GM23338 (cell line): ENCODE results near the gene ERCC3. TPM values are rescaled to one million over a fixed set of nuclear protein-coding genes. Genes with fewer than 3 reads are reported as not detected.

ENCODE experiments used
- ATAC-seq: fragments of 200-7000 bp; cut with Tn5 transposase; 3 replicates; pipeline ENCODE4 v1.9.1; 2020
- DNase-seq: peaks from one replicate; pipeline ENCODE4 v3.0.0-alpha.2; 2015; ENCODE audit warnings: low spot score
- H2AFZ ChIP-seq: fragments of 200-600 bp; sonication (generic); 2 replicates; pipeline ENCODE4 v1.8.0; 2016; ENCODE audit warnings: antibody characterized with exemption, mild to moderate bottlenecking, moderate library complexity
- H3F3A ChIP-seq: fragments of 200-600 bp; sonication (generic); replicated peaks from 2 replicates; pipeline ENCODE4 v1.8.0; 2017; ENCODE audit warnings: antibody characterized with exemption, mixed run types, low read depth
- H3K27ac ChIP-seq: fragments of 200-600 bp; sonication (generic); 2 replicates; pipeline ENCODE4 v1.6.1; 2016; ENCODE audit warnings: low read depth
- H3K27me3 ChIP-seq: fragments of 200-600 bp; sonication (generic); 2 replicates; pipeline ENCODE4 v1.8.0; 2016; ENCODE audit warnings: mild to moderate bottlenecking, mixed run types, moderate library complexity; ENCODE audit not compliant: insufficient read depth
- H3K36me3 ChIP-seq: fragments of 200-600 bp; sonication (generic); 2 replicates; pipeline ENCODE4 v1.8.0; 2016; ENCODE audit warnings: mild to moderate bottlenecking; ENCODE audit not compliant: insufficient read depth
- H3K4me1 ChIP-seq: fragments of 200-600 bp; sonication (generic); 2 replicates; pipeline ENCODE4 v1.8.0; 2016; ENCODE audit warnings: mild to moderate bottlenecking, moderate library complexity; ENCODE audit not compliant: insufficient read depth
- H3K4me2 ChIP-seq: fragments of 200-600 bp; sonication (generic); 2 replicates; pipeline ENCODE4 v1.7.1; 2017; ENCODE audit warnings: mixed run types
- H3K4me3 ChIP-seq: fragments of 200-600 bp; sonication (generic); 2 replicates; pipeline ENCODE4 v1.6.1; 2016; ENCODE audit warnings: mixed run types
- H3K79me2 ChIP-seq: fragments of 200-600 bp; sonication (generic); replicated peaks from 2 replicates; pipeline ENCODE4 v1.8.0; 2017; ENCODE audit warnings: mild to moderate bottlenecking; ENCODE audit not compliant: insufficient read depth
- H3K9me2 ChIP-seq: fragments of 200-600 bp; sonication (generic); 2 replicates; pipeline ENCODE4 v1.8.0; 2017; ENCODE audit not compliant: insufficient read depth
- H4K20me1 ChIP-seq: fragments of 200-600 bp; sonication (generic); replicated peaks from 2 replicates; pipeline ENCODE4 v1.8.0; 2017; ENCODE audit warnings: mild to moderate bottlenecking; ENCODE audit not compliant: insufficient read depth
- H3K27ac Mint-ChIP-seq: 2 replicates; pipeline ENCODE4 v1.8.0; 2020; ENCODE audit warnings: inconsistent platforms, mild to moderate bottlenecking, moderate library complexity, mixed read lengths
- H3K27me3 Mint-ChIP-seq: 3 replicates; pipeline ENCODE4 v1.8.0; 2022; ENCODE audit warnings: low read depth, mild to moderate bottlenecking, moderate library complexity, mixed read lengths, inconsistent platforms; ENCODE audit not compliant: insufficient read depth, poor library complexity
- H3K36me3 Mint-ChIP-seq: 3 replicates; pipeline ENCODE4 v1.8.0; 2021; ENCODE audit warnings: low read depth, mild to moderate bottlenecking, inconsistent platforms, moderate library complexity, mixed read lengths
- H3K4me1 Mint-ChIP-seq: 3 replicates; pipeline ENCODE4 v1.8.0; 2020; ENCODE audit warnings: mild to moderate bottlenecking, inconsistent platforms, mixed read lengths
- H3K4me3 Mint-ChIP-seq: 3 replicates; pipeline ENCODE4 v1.8.0; 2021; ENCODE audit warnings: moderate library complexity, mild to moderate bottlenecking, inconsistent platforms, mixed read lengths
- H3K9me3 Mint-ChIP-seq: 3 replicates; pipeline ENCODE4 v1.8.0; 2020; ENCODE audit warnings: moderate library complexity, mild to moderate bottlenecking, inconsistent platforms, mixed read lengths
- CREB1 ChIP-seq: fragments of 250-450 bp; sonication (Bioruptor Pico); IDR thresholded peaks from 2 replicates; pipeline ENCODE4 v1.5.0; 2020; ENCODE audit warnings: low read depth, mild to moderate bottlenecking, moderate library complexity
- CTCF ChIP-seq, 2 experiments: fragments of 200-600 bp in 1 of 2; sonication (generic) in 1 of 2; conservative IDR thresholded peaks; 2 replicates each; pipeline versions ENCODE4 v1.5.1 to v1.6.1; 2016 to 2017; ENCODE audit warnings: antibody characterized with exemption in 2 of 2, low read depth in 2 of 2, mild to moderate bottlenecking in 2 of 2, moderate library complexity in 1 of 2
- ETS1 ChIP-seq: IDR thresholded peaks from 2 replicates; pipeline ENCODE4 v1.6.1; 2016; ENCODE audit warnings: antibody characterized with exemption
- EZH2 ChIP-seq: fragments of 200-600 bp; sonication (generic); IDR thresholded peaks from one replicate; pipeline ENCODE4 v1.8.0; 2017; ENCODE audit warnings: antibody characterized with exemption, mild to moderate bottlenecking, low read depth; ENCODE audit not compliant: unreplicated experiment
- EZH2phosphoT487 ChIP-seq: fragments of 200-600 bp; sonication (generic); IDR thresholded peaks from one replicate; pipeline ENCODE4 v1.8.1; 2018; ENCODE audit warnings: antibody characterized with exemption; ENCODE audit not compliant: unreplicated experiment
- JUNB ChIP-seq: IDR thresholded peaks from one replicate; pipeline ENCODE4 v1.6.1; 2016; ENCODE audit warnings: antibody characterized with exemption; ENCODE audit not compliant: unreplicated experiment
- NANOG ChIP-seq: IDR thresholded peaks from 2 replicates; pipeline ENCODE4 v1.6.1; 2016; ENCODE audit warnings: antibody characterized with exemption, borderline replicate concordance
- POLR2AphosphoS5 ChIP-seq: IDR thresholded peaks from 2 replicates; pipeline ENCODE4 v1.6.1; 2016; ENCODE audit warnings: antibody characterized with exemption, low read depth
- REST ChIP-seq: IDR thresholded peaks from one replicate; pipeline ENCODE4 v1.6.1; 2018; ENCODE audit warnings: antibody characterized with exemption; ENCODE audit not compliant: unreplicated experiment
- STAT1 ChIP-seq: IDR thresholded peaks from one replicate; pipeline ENCODE4 v1.6.1; 2016; ENCODE audit warnings: antibody characterized with exemption; ENCODE audit not compliant: unreplicated experiment
- ZNF114 ChIP-seq: fragments of 250-450 bp; sonication (Bioruptor Pico); IDR thresholded peaks from 2 replicates; pipeline ENCODE4 v1.5.0; 2020; ENCODE audit warnings: mild to moderate bottlenecking, moderate library complexity
- ZNF331 ChIP-seq: fragments of 250-450 bp; sonication (Bioruptor Pico); IDR thresholded peaks from 2 replicates; pipeline ENCODE4 v1.5.0; 2020; ENCODE audit warnings: low read depth, mild to moderate bottlenecking, moderate library complexity
- ZNF462 ChIP-seq: fragments of 250-450 bp; sonication (Bioruptor Pico); IDR thresholded peaks from 2 replicates; pipeline ENCODE4 v1.5.0; 2020; ENCODE audit warnings: mild to moderate bottlenecking, moderate library complexity
- polyA plus RNA-seq: library from polyadenylated mRNA; unstranded; fragments of >200 nt; fragmentation: Nextera tagmentation; extraction: Ambion mirVana; gene quantifications from 2 replicates; pipeline ENCODE4 v1.2.1, GENCODE V29; 2016
- total RNA-seq: library from RNA; depleted of rRNA; stranded (reverse); fragments of >200 nt; shearing (Covaris generic); gene quantifications from 2 replicates; pipeline ENCODE4 v1.2.3, GENCODE V29; 2014

Gene ERCC3
- total and polyA plus RNA-seq, 2 experiments from 2014 or later, result 35.1 to 62.7 TPM

- no peaks in the 10 kb centered on the region for H3K27me3 Mint-ChIP-seq
- Histone ChIP-seq H3K4me2 (no peak overlapping the region), H2AFZ (no peak overlapping the region), H3K79me2 (no peaks in the 10 kb centered on the region), H3K9me2 (no peaks in the 10 kb centered on the region), H3K4me1 (no peaks in the 10 kb centered on the region), H3K4me3 (no peak overlapping the region), H4K20me1 (no peaks in the 10 kb centered on the region), H3K27me3 (no peaks in the 10 kb centered on the region), H3K27ac (no peak overlapping the region), H3F3A (no peaks in the 10 kb centered on the region), H3K36me3 (no peaks in the 10 kb centered on the region)
- TF ChIP-seq REST (no peak), EZH2 (no peak), ZNF331 (CRISPR knock-in tag) (no peak), CREB1 (no peak), ZNF462 (CRISPR knock-in tag) (no peak), JUNB (no peak), NANOG (no peak), ZNF114 (CRISPR knock-in tag) (no peak), STAT1 (no peak), EZH2phosphoT487 (no peak), ETS1 (no peak), CTCF (conservative IDR thresholded peaks at IDR 0.05; ENCODE audit: low read depth in 2 of 2) (no peak), POLR2AphosphoS5 (no peak)
- no peak overlapping the region for H3K4me3 Mint-ChIP-seq
- DNase-seq (no peak), ATAC-seq (no peak)
- H3K4me1 Mint-ChIP-seq, result no peaks in the 10 kb centered on the region; the same call in 2 of the 3 replicates
- no peak overlapping the region for H3K27ac Mint-ChIP-seq
- peaks cover 38% of the 10 kb centered on the region for H3K36me3 Mint-ChIP-seq
- H3K9me3 Mint-ChIP-seq, result no peaks in the 10 kb centered on the region
Measured at GRCh38 chr2:127255146-127255545, 38.8 kb downstream of the ERCC3 start.
